Raji (cell line): ENCODE data around the gene MYZAP.

ENCODE experiments used
- POLR2A ChIP-seq: IDR thresholded peaks from 2 replicates; pipeline ENCODE4 v1.6.1; 2011; ENCODE audit warnings: low read depth, low read length, control low read depth; ENCODE audit not compliant: insufficient read depth

MYZAP gene

GRCh38 chr15:57596301-57596855 is 4.7 kb downstream of the MYZAP start:
- TF ChIP-seq POLR2A: no peak

- TF ChIP-seq POLR2A: no peak
These were observed 5.3 kb downstream of the MYZAP start for GRCh38 chr15:57596978-57597377.

- no peak for TF ChIP-seq POLR2A
These were observed 5.7 kb downstream of the MYZAP start for GRCh38 chr15:57597431-57597830.

- TF ChIP-seq POLR2A: no peak
These were observed 6.6 kb downstream of the MYZAP start for GRCh38 chr15:57598346-57598745.

- TF ChIP-seq POLR2A: no peak
These were observed 7.6 kb downstream of the MYZAP start for GRCh38 chr15:57599296-57599810.

- no peak for TF ChIP-seq POLR2A
These were observed 8.5 kb downstream of the MYZAP start for GRCh38 chr15:57600197-57600596.

- TF ChIP-seq POLR2A: no peak
These were observed 12.8 kb downstream of the MYZAP start for GRCh38 chr15:57604507-57604906.

- TF ChIP-seq POLR2A: no peak
These were observed 13.8 kb downstream of the MYZAP start for GRCh38 chr15:57605491-57605890.

GRCh38 chr15:57606048-57606447 is 14.3 kb downstream of the MYZAP start:
- TF ChIP-seq POLR2A: no peak

GRCh38 chr15:57606816-57607215 is 15.1 kb downstream of the MYZAP start:
- TF ChIP-seq POLR2A: no peak

- no peak for TF ChIP-seq POLR2A
These were observed 15.9 kb downstream of the MYZAP start for GRCh38 chr15:57607570-57608000.

GRCh38 chr15:57609805-57610529 is 18.3 kb downstream of the MYZAP start:
- no peak for TF ChIP-seq POLR2A

GRCh38 chr15:57611123-57611522 is 19.4 kb downstream of the MYZAP start:
- TF ChIP-seq POLR2A: no peak

- no peak for TF ChIP-seq POLR2A
These were observed 20.2 kb downstream of the MYZAP start for GRCh38 chr15:57611938-57612337.

- TF ChIP-seq POLR2A: no peak
These were observed 22.5 kb downstream of the MYZAP start for GRCh38 chr15:57614241-57614640.

- no peak for TF ChIP-seq POLR2A
These were observed 26.6 kb downstream of the MYZAP start for GRCh38 chr15:57618325-57618724.
